NOMO-1 treated with DMSO at 0.1 percent for 48 hours (cell line): ENCODE measurements around the gene PRX.
"Not testable (repeated sequence)": the region's sequence is repeated elsewhere in the genome, so short reads cannot be mapped to it uniquely, and the experiment has no call there.

ENCODE experiments used
- DNase-seq: peaks from one replicate; lab custom pipeline; 2025; ENCODE audit not compliant: unreplicated experiment; lab: John Stamatoyannopoulos, UW

PRX gene

DNA sequence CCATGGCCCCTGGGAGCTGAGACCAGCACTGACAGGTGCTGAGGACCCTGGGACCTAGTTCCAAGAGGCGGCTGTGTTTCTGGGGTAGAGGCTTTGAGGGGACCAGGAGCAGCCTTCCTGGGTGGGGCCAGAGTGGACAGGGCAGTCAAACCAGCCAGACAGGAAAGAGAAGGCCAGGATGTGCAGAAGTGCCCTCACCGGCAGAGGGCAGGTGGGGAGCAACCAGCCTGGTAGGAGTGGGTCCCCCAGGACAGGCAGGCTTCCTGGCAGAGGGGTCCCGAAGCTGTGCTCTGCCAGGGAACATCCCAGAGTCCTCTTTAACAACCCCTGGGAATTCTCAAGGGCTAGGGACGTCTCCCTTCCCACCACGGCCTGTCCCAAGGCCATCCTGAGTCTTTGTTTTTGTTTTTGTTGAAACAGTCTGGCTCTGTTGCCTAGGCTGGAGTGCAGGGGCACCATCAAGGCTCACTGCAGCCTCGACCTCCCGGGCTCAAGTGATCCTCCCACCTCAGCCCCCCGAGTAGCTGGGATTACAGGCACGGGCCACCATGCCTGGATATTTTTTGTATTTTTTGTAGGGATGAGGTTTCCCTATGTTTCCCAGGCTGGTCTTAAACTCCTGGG, 20.2 kb downstream of the PRX start:
- DNase-seq, result no peak

DNA sequence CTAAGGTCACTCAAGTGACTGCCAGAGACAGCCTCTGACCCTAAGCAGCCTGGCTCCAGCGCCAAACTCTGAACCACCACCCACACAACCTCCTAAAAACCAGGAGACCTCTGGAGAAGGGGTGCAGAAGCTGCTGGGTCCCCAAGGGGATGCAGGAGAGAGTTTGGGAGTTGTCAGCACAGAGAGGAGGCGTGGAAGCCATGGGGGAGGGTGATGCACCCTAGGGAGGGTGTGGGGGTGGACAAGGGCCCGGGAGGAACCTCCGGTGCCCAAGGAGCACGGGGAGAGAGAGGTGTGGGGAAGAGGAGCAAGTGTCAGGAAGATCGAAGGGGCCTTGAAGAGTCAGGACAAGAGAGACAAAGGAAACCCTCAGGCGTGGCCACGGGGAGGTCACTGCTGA, 21.1 kb downstream of the PRX start:
- no peak for DNase-seq

DNA sequence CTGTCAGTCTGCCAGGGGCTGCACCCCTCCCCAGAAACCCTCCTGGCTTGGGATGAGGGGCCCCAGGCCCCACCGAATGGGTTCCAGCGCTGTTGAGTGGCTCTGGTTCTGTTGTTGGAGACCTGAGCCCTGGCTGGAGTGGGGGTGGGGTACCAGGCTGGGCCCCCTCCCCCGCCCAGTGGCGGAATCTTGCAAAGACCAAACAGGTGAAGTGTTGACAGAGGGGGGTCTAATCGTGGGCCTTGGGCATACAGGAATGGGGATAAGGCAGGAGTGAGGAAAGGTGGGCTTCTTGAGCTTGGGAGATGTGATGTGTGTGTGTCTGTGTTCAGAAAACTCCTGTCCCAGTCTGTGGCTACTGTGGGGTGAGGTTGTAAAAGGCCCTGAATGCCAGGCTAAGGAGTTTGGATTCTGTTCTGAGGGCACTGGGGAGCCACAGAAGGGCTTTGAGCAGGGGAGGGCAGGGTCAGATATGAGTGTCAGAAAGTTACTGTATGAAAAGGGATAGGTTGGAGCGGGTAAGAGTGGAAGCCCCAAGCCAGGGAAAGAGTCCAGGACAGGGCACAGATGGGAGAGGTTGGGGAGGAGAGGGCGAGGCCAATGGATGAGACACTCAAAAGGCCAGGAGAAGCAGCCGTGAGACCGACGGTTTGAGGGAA, 23.0 kb downstream of the PRX start, which contains the start of gene HIPK4:
Gene HIPK4 (minus strand): TSS at position 98 of the 659 bp plus-strand sequence. CDS start 279 bp downstream, outside the sequence.
- DNase-seq, result no peak

DNA sequence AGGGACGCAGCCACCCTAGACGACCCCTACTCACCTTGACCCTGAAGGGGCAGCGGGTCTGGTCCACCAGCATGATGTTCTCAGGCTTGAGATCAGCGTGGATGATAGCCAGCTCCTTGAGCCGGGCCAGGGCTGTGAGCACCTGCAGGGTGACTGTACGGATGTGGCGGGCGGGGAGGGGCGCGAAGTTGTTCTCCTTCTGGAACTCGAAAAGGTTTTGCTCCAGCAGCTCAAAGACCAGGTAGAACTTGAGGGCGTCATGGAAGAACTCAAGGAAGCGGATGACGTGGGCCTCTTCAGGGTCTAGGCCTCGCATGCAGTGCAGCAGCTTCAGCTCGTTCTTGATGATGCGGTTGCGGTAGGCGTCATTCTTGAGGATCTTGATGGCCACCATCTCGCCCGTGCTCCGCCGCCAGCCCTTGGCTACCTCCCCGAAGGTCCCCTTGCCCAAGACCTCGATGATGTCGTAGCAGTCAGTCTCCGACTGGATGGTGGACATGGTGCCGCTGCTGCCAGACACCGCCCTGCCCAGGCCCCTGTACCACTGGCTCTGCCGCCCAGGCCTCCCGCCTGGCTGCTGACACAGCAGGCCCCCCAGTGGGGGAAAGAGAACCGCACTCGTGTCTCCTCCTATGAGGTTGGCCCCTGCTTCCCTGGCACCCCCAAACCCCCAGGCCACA, 23.6 kb downstream of the PRX start:
- DNase-seq, result no peak

DNA sequence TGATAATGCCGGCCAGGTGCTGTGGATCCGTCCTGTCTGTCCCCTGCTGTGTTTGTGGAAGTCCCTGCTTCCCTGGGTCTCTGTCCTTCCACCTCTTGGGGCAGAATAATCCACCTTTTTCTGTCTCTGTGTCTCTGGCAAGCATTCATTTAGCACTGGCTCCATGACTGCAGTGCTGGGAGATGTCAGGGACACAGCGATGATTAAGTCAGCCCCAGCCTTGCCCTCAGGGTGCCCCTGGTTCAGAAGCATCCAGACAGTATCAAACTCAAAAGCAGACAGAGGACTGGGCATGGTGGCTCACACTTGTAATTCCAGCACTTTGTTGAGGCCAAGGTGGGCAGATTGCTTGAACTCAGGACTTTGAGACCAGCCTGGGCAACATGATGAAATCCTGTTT, 24.7 kb downstream of the PRX start:
- DNase-seq, result no peak

DNA sequence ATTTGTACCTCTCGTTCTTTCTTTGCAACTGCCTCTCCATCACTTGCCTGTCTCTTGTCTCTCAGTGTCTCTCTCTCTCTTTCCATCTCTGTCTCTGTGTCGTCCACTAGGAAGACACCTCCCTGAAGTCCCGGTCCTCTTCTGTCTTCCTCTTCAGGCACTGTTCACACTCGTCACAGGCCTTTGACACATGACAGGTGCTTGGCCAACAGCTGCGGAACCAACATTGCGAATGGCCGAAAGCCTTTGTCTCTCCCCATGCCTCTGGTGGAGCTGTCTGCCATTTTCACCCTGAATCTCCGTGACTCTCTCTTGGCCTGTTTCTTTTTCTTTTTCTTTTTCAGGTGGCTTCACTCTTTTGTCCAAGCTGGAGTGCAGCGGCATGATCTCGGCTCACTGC, 26.0 kb downstream of the PRX start:
- DNase-seq, result no peak

DNA sequence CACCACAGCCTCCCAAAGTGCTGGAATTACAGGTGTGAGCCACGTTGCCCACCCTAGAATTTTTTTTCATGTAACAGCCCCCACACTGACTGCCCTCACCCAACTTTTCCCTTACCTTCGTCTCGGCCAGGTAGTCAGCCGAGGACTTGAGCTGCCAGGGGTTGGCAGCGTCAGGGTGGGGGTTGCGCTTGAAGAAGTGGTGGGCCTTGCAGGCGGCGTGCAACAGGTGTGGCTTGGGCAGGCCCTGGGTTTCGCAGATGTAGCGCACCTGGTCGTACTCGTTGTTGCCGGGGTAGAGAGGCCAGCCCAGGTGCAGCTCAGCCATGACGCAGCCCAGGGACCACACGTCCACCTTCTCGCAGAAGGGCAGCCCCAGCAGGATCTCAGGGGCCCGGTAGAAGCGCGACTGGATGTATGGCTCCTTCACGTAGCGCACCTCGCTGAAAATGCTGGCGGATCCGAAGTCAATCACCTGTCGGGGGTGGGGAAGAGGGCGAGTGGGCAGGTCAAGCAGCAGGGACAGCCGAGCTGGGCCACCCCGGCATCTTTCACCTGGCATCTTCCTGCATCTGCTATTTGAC, 29.4 kb downstream of the PRX start:
- DNase-seq, result no peak

DNA sequence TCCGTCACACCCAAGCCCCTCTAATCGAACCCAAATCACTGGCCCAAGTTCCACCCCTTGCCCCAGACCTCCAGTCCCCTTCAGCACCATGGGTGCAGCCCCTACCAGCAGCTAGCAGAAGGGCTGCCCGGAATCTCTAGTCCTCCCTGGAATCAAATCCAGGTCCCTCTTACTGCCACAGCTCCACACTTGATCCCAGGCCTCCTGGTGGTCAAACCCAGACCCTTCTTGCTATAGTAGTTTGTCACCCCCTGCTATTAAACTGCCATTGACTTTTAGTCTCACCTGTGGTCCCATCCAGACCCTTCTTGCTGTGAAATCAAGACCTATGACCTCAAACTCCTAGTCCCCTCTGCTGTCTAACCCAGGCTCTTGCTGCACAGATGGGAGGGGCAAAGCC, 31.9 kb downstream of the PRX start:
- DNase-seq, result no peak

DNA sequence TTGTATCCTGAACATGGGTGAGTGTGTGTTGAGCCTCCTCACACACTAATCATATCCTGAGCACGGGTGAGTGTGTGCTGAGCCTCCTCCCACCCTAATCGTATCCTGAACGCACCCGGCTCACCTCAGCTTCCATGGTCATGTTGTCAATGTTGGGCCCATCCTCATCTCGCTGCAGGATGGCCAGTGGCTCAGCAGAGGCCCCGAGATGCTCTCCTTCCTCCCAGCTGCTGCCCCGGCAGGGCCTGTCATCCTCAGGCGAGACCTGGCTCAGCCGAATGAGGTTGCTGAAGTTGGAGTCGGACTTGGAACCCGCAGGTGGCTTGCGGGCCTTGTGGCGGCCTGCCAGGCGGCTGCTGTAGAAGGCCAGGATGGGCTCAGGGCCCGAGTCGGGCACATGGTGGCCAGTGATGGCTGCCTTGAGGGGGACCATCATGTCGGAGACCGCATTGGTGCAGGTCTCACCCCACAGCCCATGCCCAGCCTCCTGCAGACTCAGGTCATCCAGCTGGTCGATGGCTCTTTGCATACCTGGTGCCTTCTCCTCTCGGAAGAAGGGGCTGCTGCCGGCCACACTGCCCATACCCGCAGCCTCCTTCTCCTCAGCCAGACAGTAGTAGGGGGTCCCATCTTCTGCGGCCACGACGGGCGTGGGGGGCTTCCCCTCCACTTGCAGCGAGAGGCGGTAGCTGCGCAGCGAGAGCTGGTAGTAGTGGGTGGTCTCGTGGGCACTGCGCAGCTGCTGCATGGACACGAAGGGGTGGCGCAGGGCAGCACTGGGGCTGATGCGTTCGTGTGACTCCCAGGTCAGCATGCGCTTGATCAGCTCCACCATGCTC, 32.8 kb downstream of the PRX start:
- no peak for DNase-seq

DNA sequence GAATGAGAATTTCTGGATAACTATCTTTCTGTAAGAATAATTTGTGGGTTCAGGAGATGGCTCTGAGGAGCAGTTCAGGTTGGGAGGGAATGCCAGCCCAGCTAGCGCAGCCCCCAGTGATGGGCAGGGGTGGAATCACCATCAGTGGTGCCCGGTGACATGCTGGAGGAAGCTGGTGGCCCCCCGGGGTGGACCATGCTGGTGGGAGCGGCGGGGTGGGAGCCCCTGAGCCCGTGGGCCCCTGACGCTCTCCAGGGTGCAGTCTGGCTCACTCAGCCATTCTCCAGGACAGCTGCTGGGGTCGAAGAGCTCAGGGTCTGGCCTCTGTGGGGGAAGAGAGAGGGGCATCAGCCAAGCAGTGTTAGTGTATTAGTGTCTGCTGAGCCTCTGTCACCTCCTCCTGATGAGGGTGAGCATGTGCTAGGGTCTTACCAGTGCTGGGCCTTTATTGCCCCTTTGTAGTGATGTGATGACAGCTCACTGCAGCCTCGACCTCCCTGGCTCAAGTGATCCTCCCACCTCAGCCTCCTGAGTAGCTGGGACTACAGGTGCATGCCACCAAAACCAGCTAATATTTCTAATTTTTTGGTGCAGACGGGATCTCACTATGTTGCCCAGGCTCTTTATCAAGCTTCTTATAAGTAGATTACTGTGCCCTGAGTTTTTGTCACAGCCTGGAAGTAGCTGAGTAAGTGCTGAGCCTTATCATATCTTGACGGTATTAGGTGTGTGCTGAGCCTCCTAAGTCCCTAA, 33.6 kb downstream of the PRX start:
- DNase-seq, result no peak

DNA sequence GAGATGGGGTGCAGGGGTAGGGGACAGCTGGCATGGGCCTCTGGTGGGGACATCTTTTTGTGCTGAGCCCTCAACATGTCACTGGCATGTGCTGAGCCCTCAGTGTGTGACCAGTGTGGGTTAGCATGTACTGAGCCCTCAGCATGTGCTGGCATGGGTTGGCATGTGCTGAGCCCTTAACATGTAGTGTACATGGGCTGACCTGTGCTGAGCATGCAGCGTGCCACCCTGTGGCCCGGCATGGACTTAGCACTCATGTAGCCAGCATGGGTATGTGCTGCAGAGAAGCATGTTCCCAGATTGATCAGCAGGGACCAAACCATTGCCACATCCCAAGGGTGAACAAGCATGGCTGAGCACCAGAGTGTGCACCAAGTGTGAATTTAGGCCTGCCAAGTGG, 34.7 kb downstream of the PRX start:
- DNase-seq, result no peak

DNA sequence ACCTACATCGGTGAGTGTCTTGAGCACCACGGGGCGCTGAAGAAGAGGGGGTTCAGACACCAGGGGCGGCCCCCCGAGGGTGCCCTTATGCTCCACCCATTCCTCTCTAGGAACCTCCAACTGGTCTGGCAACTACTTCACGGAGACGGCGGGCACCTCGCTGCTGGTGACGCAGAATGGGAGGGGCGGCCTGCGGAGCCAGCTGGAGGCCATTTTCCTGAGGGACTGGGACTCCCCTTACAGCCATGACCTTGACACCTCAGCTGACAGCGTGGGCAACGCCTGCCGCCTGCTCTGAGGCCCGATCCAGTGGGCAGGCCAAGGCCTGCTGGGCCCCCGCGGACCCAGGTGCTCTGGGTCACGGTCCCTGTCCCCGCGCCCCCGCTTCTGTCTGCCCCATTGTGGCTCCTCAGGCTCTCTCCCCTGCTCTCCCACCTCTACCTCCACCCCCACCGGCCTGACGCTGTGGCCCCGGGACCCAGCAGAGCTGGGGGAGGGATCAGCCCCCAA, 35.2 kb downstream of the PRX start:
- DNase-seq, result no peak

DNA sequence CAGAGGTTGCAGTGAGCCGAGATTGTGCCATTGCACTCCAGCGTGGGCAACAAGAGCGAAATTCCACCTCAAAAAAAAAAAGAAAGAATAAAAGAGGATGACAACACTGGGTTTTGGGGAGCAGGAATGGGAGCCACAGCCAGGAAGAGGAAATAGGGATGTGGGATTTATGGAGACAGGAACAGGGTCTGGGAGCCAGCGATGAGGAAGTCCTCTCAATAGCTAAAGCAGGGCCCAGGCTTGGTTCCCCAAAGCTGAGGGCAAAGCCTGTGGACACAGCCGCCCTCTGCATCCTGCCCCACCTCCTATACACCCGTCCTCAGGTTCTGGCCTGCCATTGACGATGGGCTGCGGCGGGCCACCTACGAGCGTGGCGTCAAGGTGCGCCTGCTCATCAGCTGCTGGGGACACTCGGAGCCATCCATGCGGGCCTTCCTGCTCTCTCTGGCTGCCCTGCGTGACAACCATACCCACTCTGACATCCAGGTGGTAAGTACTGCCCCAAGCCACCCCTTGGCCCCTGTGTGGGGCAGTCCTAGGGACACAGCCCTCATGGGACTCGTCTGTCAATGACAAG, 36.8 kb downstream of the PRX start:
- DNase-seq, result no peak

DNA sequence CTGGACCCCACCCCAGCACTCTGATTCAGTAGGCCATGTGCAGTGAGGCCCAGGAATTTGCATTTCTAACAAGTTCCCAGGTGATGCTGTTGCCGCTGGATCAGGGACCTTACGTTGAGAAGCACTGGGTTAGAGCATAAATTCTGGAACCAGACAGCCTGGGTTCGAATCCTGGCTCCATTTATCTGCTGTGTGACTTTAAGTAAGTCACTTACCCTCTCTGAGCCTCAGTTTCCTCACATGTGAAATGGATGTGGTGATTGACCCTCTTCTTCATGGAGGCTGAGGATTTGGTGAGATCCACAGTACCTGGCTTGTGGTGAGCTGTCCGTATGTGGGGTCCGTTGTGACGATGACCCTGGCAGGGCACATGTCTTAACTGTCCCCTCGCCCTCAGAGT, 39.1 kb downstream of the PRX start:
- DNase-seq, result no peak

DNA sequence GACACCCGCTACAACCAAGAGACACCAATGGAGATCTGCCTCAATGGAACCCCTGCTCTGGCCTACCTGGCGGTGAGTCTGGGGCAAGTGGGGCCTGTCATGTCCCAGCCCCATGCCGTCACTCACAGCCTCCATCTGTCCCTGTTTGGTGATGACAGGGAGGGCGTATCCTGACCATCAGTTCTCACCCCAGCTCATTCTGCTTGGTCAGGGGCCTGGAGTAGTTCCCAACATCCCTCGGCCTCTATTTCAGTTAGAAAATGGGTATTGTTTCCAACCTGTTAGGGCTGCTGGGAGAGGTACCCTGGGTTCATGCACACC, 41.4 kb downstream of the PRX start:
- DNase-seq, result no peak

DNA sequence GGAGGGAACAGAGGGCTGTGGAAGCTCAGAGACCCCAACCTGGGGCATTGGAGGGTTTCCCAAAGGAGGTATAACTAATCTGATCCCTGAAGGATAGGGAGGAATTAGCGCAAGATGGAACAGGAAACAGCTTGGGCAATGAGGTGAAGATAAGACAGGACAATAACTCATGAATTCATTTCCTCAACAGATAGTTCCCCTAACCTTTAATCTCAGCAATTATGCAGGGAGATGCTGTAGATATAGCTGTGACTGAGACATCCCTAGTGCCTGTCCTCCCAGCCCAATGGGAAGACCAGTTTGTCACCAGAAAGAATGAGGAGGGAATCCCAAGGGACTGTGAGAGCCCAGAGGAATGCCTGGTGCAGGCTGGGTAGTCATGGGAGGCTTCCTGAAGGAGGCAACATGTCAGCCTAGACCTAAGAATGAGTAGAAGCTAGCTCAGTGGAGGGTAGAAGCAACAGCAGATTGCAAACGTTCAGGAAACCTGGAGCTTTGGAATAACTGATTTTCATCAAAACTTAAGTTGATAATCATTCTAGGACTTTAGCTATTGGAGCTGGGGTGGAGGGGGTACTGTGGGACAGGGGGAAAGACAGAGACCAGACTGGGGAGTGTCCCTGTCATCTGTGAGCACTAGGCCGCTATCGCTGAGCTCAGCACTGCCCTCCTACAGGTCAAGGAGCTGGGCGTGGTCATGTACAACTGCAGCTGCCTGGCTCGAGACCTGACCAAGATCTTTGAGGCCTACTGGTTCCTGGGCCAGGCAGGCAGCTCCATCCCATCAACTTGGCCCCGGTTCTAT, 42.0 kb downstream of the PRX start:
- DNase-seq, result peak; percentile 30

DNA sequence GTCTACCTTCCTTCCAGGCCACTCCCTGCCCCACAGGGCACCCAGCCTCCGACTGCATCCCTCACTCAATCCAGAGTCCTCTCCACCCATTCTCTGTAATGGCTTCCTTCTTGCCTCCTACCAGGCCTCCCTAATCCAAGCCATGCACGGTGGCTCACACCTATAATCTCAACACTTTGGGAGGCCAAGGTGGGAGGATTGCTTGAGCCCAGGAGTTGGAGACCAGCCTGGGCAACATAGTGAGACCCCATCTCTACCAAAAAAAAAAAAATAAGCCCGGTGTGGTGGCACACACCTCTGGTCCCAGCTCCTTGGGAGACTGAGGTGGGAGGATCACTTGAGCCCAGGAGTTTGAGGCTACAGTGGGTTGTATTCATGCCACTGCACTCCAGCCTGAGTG, 42.9 kb downstream of the PRX start:
- DNase-seq, result not testable (repeated sequence)

DNA sequence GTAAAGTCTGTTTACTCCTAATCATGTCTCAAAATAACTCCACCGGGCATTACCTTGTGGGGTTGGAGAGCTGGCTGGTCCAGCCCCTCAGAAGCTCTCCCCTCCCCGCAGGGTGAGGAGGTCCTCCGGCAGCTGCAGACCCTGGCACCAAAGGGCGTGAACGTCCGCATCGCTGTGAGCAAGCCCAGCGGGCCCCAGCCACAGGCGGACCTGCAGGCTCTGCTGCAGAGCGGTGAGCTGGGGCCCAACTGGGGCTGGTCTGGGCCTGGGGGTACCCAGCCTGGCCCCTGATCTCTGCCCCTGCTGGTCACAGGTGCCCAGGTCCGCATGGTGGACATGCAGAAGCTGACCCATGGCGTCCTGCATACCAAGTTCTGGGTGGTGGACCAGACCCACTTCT, 43.4 kb downstream of the PRX start:
- DNase-seq, result no peak
